Astrocyte (in vitro differentiated cells and primary cell): ENCODE data around the gene CPLX1.

Experiments used
- EZH2 ChIP-seq: IDR thresholded peaks from 2 replicates; pipeline ENCODE4 v1.6.1; 2012; ENCODE audit warnings: mild to moderate bottlenecking, low read length, inconsistent platforms; ENCODE audit not compliant: insufficient read depth
- TF ChIP-seq, protein P1 (sequence below): IDR thresholded peaks from 2 replicates; pipeline ENCODE4 v1.5.1; 2011; ENCODE audit warnings: low read depth, mild to moderate bottlenecking, inconsistent platforms, low read length, moderate library complexity; ENCODE audit not compliant: insufficient read depth

DNA sequence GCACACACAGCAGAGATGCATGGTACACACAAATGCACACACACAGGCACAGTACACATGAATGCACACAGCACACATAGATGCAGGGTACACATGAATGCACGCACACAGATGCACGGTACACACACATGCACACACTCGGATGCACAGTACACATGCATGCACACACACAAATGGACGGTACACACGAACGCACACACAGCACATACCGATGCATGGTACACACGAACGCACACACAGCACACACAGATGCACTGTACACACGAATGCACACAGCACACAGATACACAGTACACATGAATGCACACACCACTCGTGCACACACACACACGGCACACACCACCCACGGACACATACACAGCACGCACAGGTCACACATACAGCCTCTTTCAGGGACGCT lies 43.8 kb upstream of the CPLX1 start:
- TF ChIP-seq, protein P1, sequence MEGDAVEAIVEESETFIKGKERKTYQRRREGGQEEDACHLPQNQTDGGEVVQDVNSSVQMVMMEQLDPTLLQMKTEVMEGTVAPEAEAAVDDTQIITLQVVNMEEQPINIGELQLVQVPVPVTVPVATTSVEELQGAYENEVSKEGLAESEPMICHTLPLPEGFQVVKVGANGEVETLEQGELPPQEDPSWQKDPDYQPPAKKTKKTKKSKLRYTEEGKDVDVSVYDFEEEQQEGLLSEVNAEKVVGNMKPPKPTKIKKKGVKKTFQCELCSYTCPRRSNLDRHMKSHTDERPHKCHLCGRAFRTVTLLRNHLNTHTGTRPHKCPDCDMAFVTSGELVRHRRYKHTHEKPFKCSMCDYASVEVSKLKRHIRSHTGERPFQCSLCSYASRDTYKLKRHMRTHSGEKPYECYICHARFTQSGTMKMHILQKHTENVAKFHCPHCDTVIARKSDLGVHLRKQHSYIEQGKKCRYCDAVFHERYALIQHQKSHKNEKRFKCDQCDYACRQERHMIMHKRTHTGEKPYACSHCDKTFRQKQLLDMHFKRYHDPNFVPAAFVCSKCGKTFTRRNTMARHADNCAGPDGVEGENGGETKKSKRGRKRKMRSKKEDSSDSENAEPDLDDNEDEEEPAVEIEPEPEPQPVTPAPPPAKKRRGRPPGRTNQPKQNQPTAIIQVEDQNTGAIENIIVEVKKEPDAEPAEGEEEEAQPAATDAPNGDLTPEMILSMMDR, result no peak
- TF ChIP-seq EZH2, result no peak
